GM21390 (cell line): ENCODE results near the gene TAS2R46.
"Not testable (repeated sequence)": the region's sequence is repeated elsewhere in the genome, so short reads cannot be mapped to it uniquely, and the experiment has no call there.

Experiments
- ATAC-seq: cut with Tn5 transposase; IDR thresholded peaks from one replicate; pipeline ENCODE4 v1.9.1; 2021; ENCODE audit not compliant: unreplicated experiment

Gene TAS2R46

GRCh38 chr12:11040162-11040561 lies 21.9 kb downstream of the TAS2R46 start:
- no peak for ATAC-seq

GRCh38 chr12:11039171-11039570 lies 22.9 kb downstream of the TAS2R46 start:
- ATAC-seq: no peak

GRCh38 chr12:11033959-11034358 lies 28.1 kb downstream of the TAS2R46 start:
- not testable (repeated sequence) for ATAC-seq

- no peak for ATAC-seq
Measured at GRCh38 chr12:11031307-11031706, 30.8 kb downstream of the TAS2R46 start, which contains the start of gene TAS2R31. TSS of gene TAS2R31 (minus strand) at chr12:11031407. CDS start at chr12:11031335, 72 bp downstream.

GRCh38 chr12:11026118-11026517 lies 36.0 kb downstream of the TAS2R46 start:
- ATAC-seq: no peak

GRCh38 chr12:11023387-11023786 lies 38.7 kb downstream of the TAS2R46 start:
- no peak for ATAC-seq

- ATAC-seq: no peak
Measured at GRCh38 chr12:11022520-11022919, 39.6 kb downstream of the TAS2R46 start, which contains the start of gene TAS2R19. TSS of gene TAS2R19 (minus strand) at chr12:11022620. CDS start at chr12:11022571, 49 bp downstream.

DNA sequence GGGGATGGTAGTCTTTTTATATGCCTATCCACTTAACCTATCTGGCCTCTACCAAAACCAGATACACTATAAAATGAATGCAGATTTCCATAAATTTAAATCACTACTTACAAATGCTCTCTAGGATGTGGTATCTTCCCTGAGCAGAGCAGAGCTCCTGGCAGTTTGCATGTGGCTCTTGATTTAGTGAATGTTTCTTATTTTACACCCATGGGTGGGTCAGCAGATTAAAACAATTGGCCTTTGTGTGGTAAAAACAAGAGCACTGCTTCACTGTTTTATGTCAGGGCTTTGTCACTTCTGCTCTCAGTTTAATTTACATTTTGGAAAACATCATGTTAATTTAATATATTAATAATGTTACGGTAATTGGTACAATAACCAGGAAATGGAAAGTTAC lies 45.2 kb downstream of the TAS2R46 start:
- ATAC-seq: no peak

DNA sequence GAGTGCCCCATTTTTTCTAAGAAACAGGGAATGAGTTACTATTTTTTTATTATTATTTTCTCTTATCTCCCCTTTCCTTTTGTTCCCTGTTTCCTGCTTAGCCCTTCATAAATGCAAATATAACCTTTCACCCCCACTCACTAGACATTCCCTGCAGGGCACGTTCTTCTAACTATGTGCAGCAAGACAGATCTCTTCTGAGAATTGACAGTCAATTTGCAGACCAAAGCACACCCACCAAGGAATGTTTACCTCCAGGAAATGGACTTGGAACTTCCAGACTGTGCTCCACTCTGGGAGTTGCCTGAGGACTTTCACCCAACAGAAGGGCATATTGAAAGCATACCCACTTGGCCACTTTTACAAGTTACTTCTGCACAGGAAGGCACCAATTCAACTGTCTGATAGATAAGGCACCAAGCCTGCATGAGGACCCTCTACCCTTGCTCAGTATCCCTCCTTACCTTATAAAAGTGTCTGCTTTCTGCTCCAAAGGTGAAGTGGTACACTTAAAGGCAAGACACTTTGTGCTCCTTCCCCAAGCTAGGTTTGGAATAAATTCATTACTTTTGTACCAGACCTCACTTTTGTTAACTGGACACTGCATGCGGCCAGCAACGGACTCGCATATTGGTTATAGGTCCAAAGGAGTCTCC lies 46.2 kb downstream of the TAS2R46 start:
- ATAC-seq: no peak

- ATAC-seq: no peak
Measured at GRCh38 chr12:11014234-11014633, 47.9 kb downstream of the TAS2R46 start.
